CD4-positive, alpha-beta T cell (primary cell): ENCODE data around the gene TLE6. TPM values are rescaled to one million over a fixed set of nuclear protein-coding genes. Genes with fewer than 3 reads are reported as not detected.
"Not testable (repeated sequence)": the region's sequence is repeated elsewhere in the genome, so short reads cannot be mapped to it uniquely, and the experiment has no call there.

Experiments
- ATAC-seq: fragments of 200-7000 bp; cut with Tn5 transposase; one replicate; pipeline ENCODE4 v1.10.0; 2022; ENCODE audit warnings: mild to moderate bottlenecking; ENCODE audit not compliant: poor library complexity
- CTCF ChIA-PET: fragments of 350-600 bp; sonication (Branson Sonifier 250); formaldehyde crosslinking; loops from one replicate; lab custom pipeline; 2021; ENCODE audit warnings: antibody characterized with exemption, inconsistent platforms; lab: Charles Lee
- POLR2A ChIA-PET: fragments of 350-600 bp; sonication (Branson Sonifier 250); formaldehyde crosslinking; loops from one replicate; lab custom pipeline; 2021; ENCODE audit warnings: antibody characterized with exemption, inconsistent platforms; lab: Charles Lee
- DNase-seq, 14 experiments: peaks; one replicate each; pipeline ENCODE4 v3.0.0-alpha.2; 2013 to 2020; ENCODE audit warnings: mixed read lengths in 2 of 14
- H3K27ac ChIP-seq, 2 donors: one replicate each; pipeline versions ENCODE4 v1.5.1 to v1.7.0; 2013; ENCODE audit warnings: low read length in 2 of 2, low read depth in 1 of 2, mild to moderate bottlenecking in 1 of 2
- H3K27me3 ChIP-seq, 2 experiments: 1 replicate in 1 of 2; 2 replicates in 1 of 2; pipeline versions ENCODE4 v1.6.1 to v1.7.0; 2013; ENCODE audit warnings: low read length in 2 of 2, control low read depth in 1 of 2, mild to moderate bottlenecking in 1 of 2, moderate library complexity in 1 of 2; ENCODE audit not compliant: insufficient read depth in 2 of 2, control insufficient read depth in 1 of 2
- H3K36me3 ChIP-seq: one replicate; pipeline ENCODE4 v1.6.1; 2013; ENCODE audit warnings: low read length, control low read depth; ENCODE audit not compliant: insufficient read depth
- H3K4me1 ChIP-seq: one replicate; pipeline ENCODE4 v1.6.1; 2013; ENCODE audit warnings: low read length, control low read depth; ENCODE audit not compliant: insufficient read depth
- H3K4me3 ChIP-seq: one replicate; pipeline ENCODE4 v1.5.1; 2013; ENCODE audit warnings: mild to moderate bottlenecking, low read length, moderate library complexity
- H3K9me3 ChIP-seq, 2 experiments: 1 replicate in 1 of 2; 2 replicates in 1 of 2; pipeline versions ENCODE4 v1.6.1 to v1.7.0; 2013; ENCODE audit warnings: low read length in 2 of 2, mild to moderate bottlenecking in 2 of 2, control low read depth in 1 of 2, moderate library complexity in 1 of 2; ENCODE audit not compliant: control insufficient read depth in 1 of 2, insufficient read depth in 1 of 2
- H3K27ac Mint-ChIP-seq: one replicate; pipeline ENCODE4 v1.8.0; 2020; ENCODE audit warnings: mixed read lengths
- H3K27me3 Mint-ChIP-seq: one replicate; pipeline ENCODE4 v1.8.0; 2021; ENCODE audit warnings: mixed read lengths
- H3K36me3 Mint-ChIP-seq: one replicate; pipeline ENCODE4 v1.8.0; 2021; ENCODE audit warnings: low read depth, mixed read lengths
- H3K4me1 Mint-ChIP-seq: one replicate; pipeline ENCODE4 v1.8.0; 2021; ENCODE audit warnings: low read depth, mixed read lengths
- H3K4me3 Mint-ChIP-seq: one replicate; pipeline ENCODE4 v1.8.0; 2020; ENCODE audit warnings: mild to moderate bottlenecking, mixed read lengths
- H3K9me3 Mint-ChIP-seq: one replicate; pipeline ENCODE4 v1.8.0; 2020; ENCODE audit warnings: mixed read lengths
- CTCF ChIP-seq: fragments of 200-600 bp; IDR thresholded peaks from one replicate; pipeline ENCODE4 v1.8.0; 2022; ENCODE audit warnings: antibody characterized with exemption, mild to moderate bottlenecking
- intact Hi-C, 2 experiments: fragments of 100-400 bp; cut with DNase I in 1 of 2; cut with micrococcal nuclease in 1 of 2; formaldehyde crosslinking; loops; one replicate each; pipeline versions ENCODE4 v1.15.1 to v1.9.0; 2023 to 2025; cut with DNase I, micrococcal nuclease
- total RNA-seq, 174 experiments: library from RNA in 2 of 174; stranded (reverse) in 2 of 174; gene quantifications; one replicate each; pipeline ENCODE4 v1.2.3 and lab custom pipeline; 2021 to 2026

Gene TLE6
- total RNA-seq, 2 experiments from 2014 or later = not detected

- CTCF ChIA-PET = interaction anchor here (0.6 to 3.3 kb wide), 10 partner anchors 8 to 1914 kb away, joined by 3 to 27 read pairs (median 4); no protein-coding TSS in a partner anchor
- intact Hi-C loops = loop anchor here (1.0 to 5.0 kb wide), 8 partner anchors 100 to 289 kb away; partner anchors contain the start of gene TLE5 (in 1 of the 2)
- no peaks in the 10 kb centered on the region for H3K36me3 Mint-ChIP-seq
- no peaks in the 10 kb centered on the region for H3K27me3 ChIP-seq
- peak in 12 of 14 experiments; percentile 6 to 92 (median 40) for DNase-seq
- no peak overlapping the region for H3K4me3 ChIP-seq
- no peaks in the 10 kb centered on the region for H3K36me3 ChIP-seq
- TF ChIP-seq CTCF = peak; percentile 76
- POLR2A ChIA-PET = interaction anchor here (0.6 to 1.6 kb wide), 7 partner anchors 12 to 224 kb away, joined by 3 to 6 read pairs (median 3); partner anchors contain the start of gene NCLN
- peaks cover 7% of the 10 kb centered on the region for H3K4me1 Mint-ChIP-seq
- H3K9me3 ChIP-seq = peaks cover 0 to 4% of the 10 kb centered on the region in 2 experiments
- H3K9me3 Mint-ChIP-seq = no peaks in the 10 kb centered on the region
- peaks cover 4% of the 10 kb centered on the region for H3K27me3 Mint-ChIP-seq
- peak overlapping the region; percentile 8 for H3K4me3 Mint-ChIP-seq
- H3K27ac ChIP-seq = no peak overlapping the region
- H3K27ac Mint-ChIP-seq = peak overlapping the region; percentile 21
- H3K4me1 ChIP-seq = peaks cover 2% of the 10 kb centered on the region
- peak; percentile 97 for ATAC-seq
These were observed 15.2 kb upstream of the TLE6 start for GRCh38 chr19:2962018-2962670.

- Histone ChIP-seq H3K27ac (no peak overlapping the region), H3K27me3 (no peaks in the 10 kb centered on the region), H3K4me3 (no peak overlapping the region), H3K9me3 (peaks cover 0 to 4% of the 10 kb centered on the region in 2 experiments), H3K36me3 (no peaks in the 10 kb centered on the region), H3K4me1 (peaks cover 2% of the 10 kb centered on the region)
- ChIA-PET CTCF (interaction anchor here (1.1 to 3.3 kb wide), 4 partner anchors 13 to 313 kb away, joined by 3 to 27 read pairs (median 4); no protein-coding TSS in a partner anchor), POLR2A (interaction anchor here (1.0 to 1.3 kb wide), 2 partner anchors 85 to 223 kb away, joined by 3 read pairs; partner anchors contain the start of gene NCLN)
- TF ChIP-seq CTCF = no peak
- intact Hi-C loops = loop anchor here in 1 of 2 experiments (2.0 to 5.0 kb wide), 4 partner anchors 99 to 288 kb away; partner anchors contain the start of gene TLE5
- H3K9me3 Mint-ChIP-seq = no peaks in the 10 kb centered on the region
- no peaks in the 10 kb centered on the region for H3K36me3 Mint-ChIP-seq
- ATAC-seq = no peak
- H3K27ac Mint-ChIP-seq = no peak overlapping the region
- H3K4me3 Mint-ChIP-seq = no peak overlapping the region
- H3K27me3 Mint-ChIP-seq = peaks cover 4% of the 10 kb centered on the region
- H3K4me1 Mint-ChIP-seq = peaks cover 7% of the 10 kb centered on the region
- DNase-seq = no peak
These were observed 14.2 kb upstream of the TLE6 start for GRCh38 chr19:2963122-2963521.

- H3K4me3 ChIP-seq, DNase-seq, H3K9me3 Mint-ChIP-seq, H3K27ac ChIP-seq, POLR2A ChIA-PET, H3K4me3 Mint-ChIP-seq, H3K36me3 ChIP-seq, H3K4me1 ChIP-seq, H3K9me3 ChIP-seq, H3K27ac Mint-ChIP-seq, H3K36me3 Mint-ChIP-seq, H3K4me1 Mint-ChIP-seq, H3K27me3 Mint-ChIP-seq, H3K27me3 ChIP-seq, ATAC-seq: not testable (repeated sequence)
- CTCF ChIA-PET = interaction anchor here (1.4 to 3.3 kb wide), 3 partner anchors 13 to 248 kb away, joined by 3 to 27 read pairs (median 6); no protein-coding TSS in a partner anchor
- intact Hi-C loops = loop anchor here in 1 of 2 experiments (2.0 to 5.0 kb wide), 4 partner anchors 99 to 287 kb away; partner anchors contain the start of gene TLE5
These were observed 13.7 kb upstream of the TLE6 start for GRCh38 chr19:2963631-2964030.
